NT2/D1 (cell line): ENCODE measurements around the gene ALG9.

Source experiments
- DNase-seq: peaks from one replicate; pipeline ENCODE4 v3.0.0-alpha.2; 2011; ENCODE audit warnings: low read depth, low spot score
- H3K27me3 ChIP-seq: 2 replicates; pipeline ENCODE4 v1.6.0; 2011; ENCODE audit warnings: mild to moderate bottlenecking; ENCODE audit not compliant: insufficient read length, insufficient read depth
- H3K36me3 ChIP-seq: 2 replicates; pipeline ENCODE4 v1.6.1; 2011; ENCODE audit warnings: mild to moderate bottlenecking, low read length, mixed read lengths; ENCODE audit not compliant: insufficient read depth, insufficient read length
- H3K4me1 ChIP-seq: 2 replicates; pipeline ENCODE4 v1.5.1; 2011; ENCODE audit not compliant: insufficient read depth, insufficient read length
- H3K4me3 ChIP-seq: 2 replicates; pipeline ENCODE4 v1.5.1; 2011; ENCODE audit warnings: low read depth; ENCODE audit not compliant: insufficient read length
- H3K9ac ChIP-seq: 2 replicates; pipeline ENCODE4 v1.6.0; 2011; ENCODE audit warnings: low read depth; ENCODE audit not compliant: insufficient read length
- H3K9me3 ChIP-seq: 2 replicates; pipeline ENCODE4 v1.5.1; 2011; ENCODE audit warnings: mild to moderate bottlenecking, low read length; ENCODE audit not compliant: insufficient read depth
- SUZ12 ChIP-seq: IDR thresholded peaks from 2 replicates; pipeline ENCODE4 v1.6.1; 2011; ENCODE audit not compliant: insufficient read length, insufficient read depth; ENCODE audit errors: extremely low read depth
- YY1 ChIP-seq: IDR thresholded peaks from 2 replicates; pipeline ENCODE4 v1.6.1; 2011; ENCODE audit not compliant: insufficient read length, insufficient read depth
- ZNF274 ChIP-seq: IDR thresholded peaks from 2 replicates; pipeline ENCODE4 v1.6.1; 2011; ENCODE audit warnings: mild to moderate bottlenecking, low read depth, low read length

Gene ALG9

GRCh38 chr11:111878849-111879636, 7.7 kb upstream of the ALG9 start, which contains the start of the genes CFAP68 and FDXACB1:
Gene CFAP68, plus strand, starts transcription at chr11:111879541. Its CDS starts 20 bp downstream, at chr11:111879561.
Gene FDXACB1, minus strand, starts transcription at chr11:111879165. Its CDS starts 33 bp downstream, at chr11:111879132.
- TF ChIP-seq YY1, result peak; percentile 31
- TF ChIP-seq ZNF274, result no peak
- peak within 1 kb of the TSS; percentile 81 for H3K4me3 ChIP-seq
- H3K4me1 ChIP-seq, result no peaks in the 10 kb centered on the region
- peak; percentile 97 for DNase-seq
- peak within 1 kb of the TSS; percentile 88 for H3K9ac ChIP-seq
- H3K9me3 ChIP-seq, result no peaks in the 10 kb centered on the region
- no peaks in the 10 kb centered on the region for H3K27me3 ChIP-seq
- peaks cover 4% of the 10 kb centered on the region for H3K36me3 ChIP-seq

- Histone ChIP-seq H3K9ac (peak overlapping the region; percentile 77), H3K27me3 (no peaks in the 10 kb centered on the region), H3K4me3 (peak overlapping the region; percentile 81), H3K9me3 (no peaks in the 10 kb centered on the region), H3K36me3 (peaks cover 4% of the 10 kb centered on the region), H3K4me1 (no peaks in the 10 kb centered on the region)
- DNase-seq, result no peak
- TF ChIP-seq ZNF274 (no peak), SUZ12 (no peak), YY1 (no peak)
These were observed 7.0 kb upstream of the ALG9 start for GRCh38 chr11:111878385-111878848.

- Histone ChIP-seq H3K4me1 (no peaks in the 10 kb centered on the region), H3K27me3 (no peaks in the 10 kb centered on the region), H3K36me3 (peaks cover 16% of the 10 kb centered on the region), H3K9me3 (no peaks in the 10 kb centered on the region), H3K9ac (peak overlapping the region; percentile 80), H3K4me3 (peak overlapping the region; percentile 63)
- TF ChIP-seq SUZ12, result no peak
- TF ChIP-seq ZNF274, result no peak
- TF ChIP-seq YY1, result no peak
- DNase-seq, result no peak
These were observed 346 bp upstream of the ALG9 start for GRCh38 chr11:111871693-111872161.

- peak overlapping the region; percentile 63 for H3K4me3 ChIP-seq
- no peaks in the 10 kb centered on the region for H3K4me1 ChIP-seq
- H3K27me3 ChIP-seq, result no peaks in the 10 kb centered on the region
- peak overlapping the region; percentile 80 for H3K9ac ChIP-seq
- no peak for DNase-seq
- peaks cover 21% of the 10 kb centered on the region for H3K36me3 ChIP-seq
- H3K9me3 ChIP-seq, result no peaks in the 10 kb centered on the region
- TF ChIP-seq SUZ12, result no peak
- no peak for TF ChIP-seq YY1
- no peak for TF ChIP-seq ZNF274
These were observed 877 bp downstream of the ALG9 start for GRCh38 chr11:111870522-111870885.

- TF ChIP-seq YY1 (no peak), SUZ12 (no peak), ZNF274 (no peak)
- H3K27me3 ChIP-seq, result no peaks in the 10 kb centered on the region
- H3K4me1 ChIP-seq, result no peaks in the 10 kb centered on the region
- H3K9me3 ChIP-seq, result no peaks in the 10 kb centered on the region
- peaks cover 24% of the 10 kb centered on the region for H3K36me3 ChIP-seq
- H3K4me3 ChIP-seq, result no peak overlapping the region
- no peak overlapping the region for H3K9ac ChIP-seq
- no peak for DNase-seq
These were observed 1.3 kb downstream of the ALG9 start for GRCh38 chr11:111870113-111870512.

- no peak for TF ChIP-seq SUZ12
- TF ChIP-seq YY1, result no peak
- no peak for TF ChIP-seq ZNF274
- H3K27me3 ChIP-seq, result no peaks in the 10 kb centered on the region
- H3K4me1 ChIP-seq, result no peaks in the 10 kb centered on the region
- no peak overlapping the region for H3K4me3 ChIP-seq
- H3K36me3 ChIP-seq, result peaks cover 14% of the 10 kb centered on the region
- H3K9me3 ChIP-seq, result no peaks in the 10 kb centered on the region
- no peak overlapping the region for H3K9ac ChIP-seq
- no peak for DNase-seq
These were observed 11.1 kb downstream of the ALG9 start for GRCh38 chr11:111860257-111860656.

GRCh38 chr11:111855506-111855905, 15.9 kb downstream of the ALG9 start:
- peaks cover 15% of the 10 kb centered on the region for H3K36me3 ChIP-seq
- H3K4me3 ChIP-seq, result no peak overlapping the region
- DNase-seq, result no peak
- H3K27me3 ChIP-seq, result no peaks in the 10 kb centered on the region
- no peaks in the 10 kb centered on the region for H3K4me1 ChIP-seq
- no peak for TF ChIP-seq YY1
- TF ChIP-seq SUZ12, result no peak
- no peak for TF ChIP-seq ZNF274
- H3K9me3 ChIP-seq, result no peaks in the 10 kb centered on the region
- H3K9ac ChIP-seq, result no peak overlapping the region
